Neural cell (in vitro differentiated cells): ENCODE results near the gene GTF2IRD1. TPM values are rescaled to one million over a fixed set of nuclear protein-coding genes. Genes with fewer than 3 reads are reported as not detected.
"Not testable (repeated sequence)": the region's sequence is repeated elsewhere in the genome, so short reads cannot be mapped to it uniquely, and the experiment has no call there.

Source experiments
- H2AFZ ChIP-seq: fragments of 200-600, 300-800 bp; sonication (generic), shearing (Covaris generic); 2 replicates; pipeline ENCODE4 v1.6.0; 2014; ENCODE audit warnings: low read depth, mild to moderate bottlenecking, antibody characterized with exemption, low read length, moderate library complexity
- H3F3A ChIP-seq: fragments of 200-600 bp; shearing (Covaris generic); 2 replicates; pipeline ENCODE4 v1.6.1; 2016; ENCODE audit warnings: mild to moderate bottlenecking, moderate library complexity, mixed read lengths, antibody characterized with exemption, low read length; ENCODE audit not compliant: insufficient read depth, poor library complexity, severe bottlenecking
- H3K27ac ChIP-seq: fragments of 200-600, 300-800 bp; sonication (generic), shearing (Covaris generic); 2 replicates; pipeline ENCODE4 v1.5.1; 2014; ENCODE audit warnings: mild to moderate bottlenecking, low read length, moderate library complexity
- H3K27me3 ChIP-seq: fragments of 300-800, 200-600 bp; sonication (generic), shearing (Covaris generic); 2 replicates; pipeline ENCODE4 v1.6.0; 2014; ENCODE audit warnings: mild to moderate bottlenecking, low read depth, low read length, moderate library complexity; ENCODE audit not compliant: insufficient read depth
- H3K36me3 ChIP-seq: fragments of 300-800, 200-600 bp; sonication (generic), shearing (Covaris generic); 2 replicates; pipeline ENCODE4 v1.5.1; 2014; ENCODE audit warnings: mild to moderate bottlenecking, antibody characterized with exemption, low read length, moderate library complexity; ENCODE audit not compliant: insufficient read depth
- H3K4me2 ChIP-seq: fragments of 300-800, 200-600 bp; sonication (generic), shearing (Covaris generic); 2 replicates; pipeline ENCODE4 v1.6.0; 2014; ENCODE audit warnings: mild to moderate bottlenecking, low read length
- H3K4me3 ChIP-seq: fragments of 300-800, 200-600 bp; sonication (generic), shearing (Covaris generic); 2 replicates; pipeline ENCODE4 v1.5.1; 2014; ENCODE audit warnings: mild to moderate bottlenecking, low read length, moderate library complexity
- H3K79me2 ChIP-seq: fragments of 200-600 bp; shearing (Covaris generic); replicated peaks from 2 replicates; pipeline ENCODE4 v1.6.0; 2014; ENCODE audit warnings: mild to moderate bottlenecking, low read length, moderate library complexity; ENCODE audit not compliant: insufficient read depth
- H3K9ac ChIP-seq: fragments of 300-800, 200-600 bp; sonication (generic), shearing (Covaris generic); 2 replicates; pipeline ENCODE4 v1.6.1; 2016; ENCODE audit warnings: mild to moderate bottlenecking, low read length, mixed read lengths
- H3K9me2 ChIP-seq: fragments of 200-600 bp; shearing (Covaris generic); 2 replicates; pipeline ENCODE4 v1.6.1; 2016; ENCODE audit warnings: mild to moderate bottlenecking, low read length, mixed read lengths; ENCODE audit not compliant: insufficient read depth
- H3K9me3 ChIP-seq: fragments of 200-600, 300-800 bp; sonication (generic), shearing (Covaris generic); 2 replicates; pipeline ENCODE4 v1.6.1; 2016; ENCODE audit warnings: mild to moderate bottlenecking, mixed run types, low read length, moderate library complexity, mixed read lengths
- H4K20me1 ChIP-seq: fragments of 200-600 bp; shearing (Covaris generic); 2 replicates; pipeline ENCODE4 v1.6.1; 2016; ENCODE audit warnings: mild to moderate bottlenecking, mixed run types; ENCODE audit not compliant: insufficient read depth
- CTCF ChIP-seq: fragments of 450-650 bp; IDR thresholded peaks from 2 replicates; pipeline ENCODE4 v1.5.1; 2014; ENCODE audit warnings: antibody characterized with exemption, mild to moderate bottlenecking, moderate library complexity; ENCODE audit not compliant: poor library complexity, severe bottlenecking
- EP300 ChIP-seq: fragments of 450-650 bp; conservative IDR thresholded peaks from 2 replicates; pipeline ENCODE4 v1.6.1; 2014; ENCODE audit warnings: antibody characterized with exemption, mild to moderate bottlenecking, moderate library complexity; ENCODE audit not compliant: poor library complexity, severe bottlenecking
- EZH2 ChIP-seq: fragments of 200-600, 300-800 bp; shearing (Covaris generic), sonication (generic); IDR thresholded peaks from 2 replicates; pipeline ENCODE4 v1.6.1; 2014; ENCODE audit warnings: antibody characterized with exemption, low read length, borderline replicate concordance, mild to moderate bottlenecking; ENCODE audit not compliant: insufficient read depth, poor library complexity, severe bottlenecking
- MXI1 ChIP-seq: fragments of 450-650 bp; conservative IDR thresholded peaks from 2 replicates; pipeline ENCODE4 v1.6.1; 2014; ENCODE audit warnings: antibody characterized with exemption, mild to moderate bottlenecking; ENCODE audit not compliant: poor library complexity, severe bottlenecking
- POLR2AphosphoS5 ChIP-seq: IDR thresholded peaks from 2 replicates; pipeline ENCODE4 v1.6.1; 2012
- RAD21 ChIP-seq: fragments of 450-650 bp; conservative IDR thresholded peaks from 2 replicates; pipeline ENCODE4 v1.6.1; 2014; ENCODE audit warnings: antibody characterized with exemption, mild to moderate bottlenecking, moderate library complexity
- REST ChIP-seq: IDR thresholded peaks from 2 replicates; pipeline ENCODE4 v1.6.1; 2012; ENCODE audit warnings: borderline replicate concordance
- SMC3 ChIP-seq: fragments of 450-650 bp; conservative IDR thresholded peaks from 2 replicates; pipeline ENCODE4 v1.6.1; 2014; ENCODE audit warnings: antibody characterized with exemption, mild to moderate bottlenecking, moderate library complexity; ENCODE audit not compliant: poor library complexity
- TAF1 ChIP-seq: IDR thresholded peaks from 2 replicates; pipeline ENCODE4 v1.6.1; 2012; ENCODE audit warnings: low read depth
- polyA plus RNA-seq: library from polyadenylated mRNA; depleted of rRNA; stranded (reverse); fragments of >200 nt; gene quantifications from 2 replicates; pipeline ENCODE4 v1.2.3, GENCODE V29; 2014

Gene GTF2IRD1
- polyA plus RNA-seq, 1 donor from 2014 or later = 31.9 TPM

GRCh38 chr7:74418538-74418937 is 35.2 kb upstream of the GTF2IRD1 start:
- Histone ChIP-seq H3F3A (no peaks in the 10 kb centered on the region), H3K79me2 (no peaks in the 10 kb centered on the region), H3K4me2 (no peak overlapping the region), H3K9me3 (no peaks in the 10 kb centered on the region), H3K9me2 (no peaks in the 10 kb centered on the region), H2AFZ (no peak overlapping the region), H3K4me3 (no peak overlapping the region), H3K36me3 (no peaks in the 10 kb centered on the region), H3K27ac (no peak overlapping the region), H3K9ac (no peak overlapping the region), H4K20me1 (no peaks in the 10 kb centered on the region), H3K27me3 (no peaks in the 10 kb centered on the region)
- TF ChIP-seq EZH2 = no peak

GRCh38 chr7:74419232-74419631 is 34.5 kb upstream of the GTF2IRD1 start:
- H4K20me1 ChIP-seq, H3K9ac ChIP-seq, H3K79me2 ChIP-seq, H2AFZ ChIP-seq, H3K27me3 ChIP-seq, H3K9me3 ChIP-seq, H3F3A ChIP-seq, H3K36me3 ChIP-seq, H3K9me2 ChIP-seq, H3K27ac ChIP-seq, H3K4me2 ChIP-seq, H3K4me3 ChIP-seq: not testable (repeated sequence)

- Histone ChIP-seq H3K79me2 (no peaks in the 10 kb centered on the region), H3K4me2 (no peak overlapping the region), H3K9ac (no peak overlapping the region), H3K4me3 (no peak overlapping the region), H3F3A (no peaks in the 10 kb centered on the region), H3K36me3 (no peaks in the 10 kb centered on the region), H2AFZ (no peak overlapping the region), H3K9me3 (no peaks in the 10 kb centered on the region), H3K9me2 (no peaks in the 10 kb centered on the region), H3K27ac (no peak overlapping the region), H3K27me3 (no peaks in the 10 kb centered on the region), H4K20me1 (no peaks in the 10 kb centered on the region)
- no peak for TF ChIP-seq REST
- no peak for TF ChIP-seq SMC3
- TF ChIP-seq EP300 = no peak
- TF ChIP-seq POLR2AphosphoS5 = no peak
- no peak for TF ChIP-seq EZH2
- TF ChIP-seq CTCF = no peak
- TF ChIP-seq MXI1 = no peak
- no peak for TF ChIP-seq RAD21
- no peak for TF ChIP-seq TAF1
Measured at GRCh38 chr7:74420006-74420405, 33.7 kb upstream of the GTF2IRD1 start.
